HTERT RPE-1 (cell line): ENCODE results near the gene NWD2.

Experiments used
- in situ Hi-C: fragments of 300-500 bp; cut with MboI; formaldehyde crosslinking; loops from 4 replicates; pipeline ENCODE4 v1.14.3; 2020; ENCODE audit warnings: low sequenced_read_pairs

Gene NWD2

DNA sequence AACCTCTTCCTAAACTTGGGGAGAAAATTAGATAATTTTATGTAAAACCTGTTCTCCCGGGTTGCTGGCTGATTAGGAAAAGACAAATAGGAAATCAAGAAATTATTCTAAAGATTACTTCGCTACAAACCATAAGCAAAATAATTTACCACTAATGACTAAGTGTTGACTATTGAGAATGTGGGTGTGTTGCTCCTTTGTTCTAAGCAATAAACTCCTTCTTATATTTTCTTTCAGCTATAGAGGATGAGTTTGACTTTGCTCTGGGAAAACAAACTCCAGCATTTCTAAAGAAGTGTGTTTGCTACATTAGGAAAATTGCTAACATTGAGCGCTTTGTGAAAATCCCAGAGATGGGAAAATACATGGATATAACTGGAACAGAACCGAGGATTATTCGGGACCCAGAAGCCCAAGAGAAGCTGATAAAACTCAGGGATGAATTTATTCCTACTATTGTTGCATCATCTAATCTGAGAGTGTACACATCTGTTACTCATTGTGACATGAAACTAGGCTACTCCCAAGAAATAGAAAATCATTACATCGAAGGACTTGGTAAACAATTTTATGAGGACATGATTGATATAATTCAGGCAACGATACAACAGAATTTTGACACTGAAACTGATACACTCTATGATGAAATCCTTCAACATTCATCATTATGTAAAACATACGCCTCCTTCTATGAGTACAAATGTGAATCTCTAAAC lies 194.2 kb downstream of the NWD2 start:
- in situ Hi-C loops: no loop called here

DNA sequence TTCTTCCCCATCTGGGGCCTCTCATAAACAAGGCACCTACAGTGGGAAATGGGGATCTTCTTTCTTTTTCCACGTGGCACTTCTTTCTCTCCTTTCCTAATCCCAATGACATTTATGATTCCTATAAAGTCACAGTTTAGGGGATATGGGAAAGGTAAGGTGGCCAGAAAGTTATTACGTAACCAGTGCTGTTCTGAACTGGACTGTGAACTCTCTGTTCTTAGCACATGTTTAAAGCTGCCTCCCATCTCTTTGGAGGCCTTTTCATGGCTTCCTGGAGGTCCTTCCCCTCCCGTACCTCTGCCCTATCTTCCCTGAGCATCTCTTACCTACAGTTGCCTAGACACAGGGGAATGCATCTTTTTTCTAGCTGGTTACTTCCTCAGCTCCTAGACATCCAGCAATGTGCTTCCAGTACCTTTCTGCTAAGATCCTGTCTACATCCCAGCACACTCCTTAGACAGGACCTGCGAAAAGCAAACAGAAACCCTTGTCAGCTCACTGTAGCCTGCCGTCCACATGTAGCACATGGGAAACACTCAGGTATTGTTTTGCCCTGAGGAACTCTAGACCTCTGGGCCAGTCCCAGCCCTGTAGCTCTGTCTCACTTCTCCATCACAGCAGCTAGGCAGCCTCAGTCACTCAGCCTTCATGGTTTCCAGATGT lies 195.4 kb downstream of the NWD2 start:
- in situ Hi-C loops: no loop called here

GRCh38 chr4:37440501-37440900 lies 196.0 kb downstream of the NWD2 start:
- in situ Hi-C loops: no loop called here

- in situ Hi-C loops: no loop called here
Observed at GRCh38 chr4:37441231-37442061, 196.9 kb downstream of the NWD2 start.

GRCh38 chr4:37442062-37442323 lies 197.4 kb downstream of the NWD2 start:
- in situ Hi-C loops: no loop called here

- in situ Hi-C loops: no loop called here
Observed at GRCh38 chr4:37443137-37443536, 198.6 kb downstream of the NWD2 start.

DNA sequence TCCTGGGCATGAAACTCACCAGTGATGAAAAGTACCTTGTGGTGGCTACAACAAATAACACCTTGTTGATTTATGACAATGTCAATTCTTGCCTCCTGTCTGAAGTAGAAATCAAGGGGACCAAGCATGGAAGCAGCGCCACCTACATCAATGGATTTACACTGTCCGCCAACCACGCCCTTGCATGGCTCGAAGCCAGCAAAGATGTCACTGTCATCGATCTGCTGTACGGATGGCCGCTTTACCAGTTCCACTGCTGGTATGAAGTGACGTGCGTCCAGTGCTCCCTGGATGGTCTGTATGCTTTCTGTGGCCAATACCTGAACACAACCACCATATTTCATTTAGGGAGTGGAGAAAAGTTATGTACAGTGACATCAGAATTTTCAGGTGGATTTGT lies 200.5 kb downstream of the NWD2 start:
- in situ Hi-C loops: no loop called here

- in situ Hi-C loops: no loop called here
Observed at GRCh38 chr4:37446016-37446415, 201.5 kb downstream of the NWD2 start.

GRCh38 chr4:37447886-37448285 lies 203.3 kb downstream of the NWD2 start:
- in situ Hi-C loops: no loop called here

DNA sequence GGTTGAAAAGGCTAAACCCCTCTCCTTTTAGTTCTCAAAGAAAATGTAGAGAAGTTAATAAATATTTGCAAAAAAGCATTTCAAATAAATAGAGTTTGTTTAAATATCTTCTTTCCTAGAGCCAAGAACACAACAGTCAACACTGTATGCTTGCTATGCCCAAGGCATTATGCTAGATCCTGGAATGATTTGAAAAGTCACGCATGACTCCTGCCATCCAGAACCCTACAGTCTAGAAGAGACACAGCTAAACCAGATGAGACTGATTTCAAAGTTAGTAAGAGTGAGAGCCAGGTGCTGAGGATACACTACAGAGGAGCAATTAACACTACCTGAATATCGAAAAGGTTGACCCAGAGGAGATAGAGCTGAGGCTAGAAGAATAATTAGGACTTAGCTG lies 205.8 kb downstream of the NWD2 start:
- in situ Hi-C loops: no loop called here

GRCh38 chr4:37450911-37451310 lies 206.4 kb downstream of the NWD2 start:
- in situ Hi-C loops: no loop called here

GRCh38 chr4:37451656-37452055 lies 207.1 kb downstream of the NWD2 start:
- in situ Hi-C loops: no loop called here

GRCh38 chr4:37452952-37453280 lies 208.4 kb downstream of the NWD2 start:
- in situ Hi-C loops: no loop called here

- in situ Hi-C loops: no loop called here
Observed at GRCh38 chr4:37453281-37453998, 208.9 kb downstream of the NWD2 start.

GRCh38 chr4:37453999-37454800 lies 209.7 kb downstream of the NWD2 start:
- in situ Hi-C loops: no loop called here

GRCh38 chr4:37455301-37456131 lies 211.0 kb downstream of the NWD2 start:
- in situ Hi-C loops: no loop called here

- in situ Hi-C loops: no loop called here
Observed at GRCh38 chr4:37461801-37462200, 217.3 kb downstream of the NWD2 start.

GRCh38 chr4:37463033-37463856 lies 218.7 kb downstream of the NWD2 start:
- in situ Hi-C loops: no loop called here
